GM18868 (cell line): ENCODE measurements around the gene PRRG2.
"Not testable (repeated sequence)": the region's sequence is repeated elsewhere in the genome, so short reads cannot be mapped to it uniquely, and the experiment has no call there.

Source experiments
- ATAC-seq: cut with Tn5 transposase; IDR thresholded peaks from one replicate; pipeline ENCODE4 v1.9.1; 2021; ENCODE audit warnings: mild to moderate bottlenecking, moderate library complexity; ENCODE audit not compliant: unreplicated experiment

Gene PRRG2

DNA sequence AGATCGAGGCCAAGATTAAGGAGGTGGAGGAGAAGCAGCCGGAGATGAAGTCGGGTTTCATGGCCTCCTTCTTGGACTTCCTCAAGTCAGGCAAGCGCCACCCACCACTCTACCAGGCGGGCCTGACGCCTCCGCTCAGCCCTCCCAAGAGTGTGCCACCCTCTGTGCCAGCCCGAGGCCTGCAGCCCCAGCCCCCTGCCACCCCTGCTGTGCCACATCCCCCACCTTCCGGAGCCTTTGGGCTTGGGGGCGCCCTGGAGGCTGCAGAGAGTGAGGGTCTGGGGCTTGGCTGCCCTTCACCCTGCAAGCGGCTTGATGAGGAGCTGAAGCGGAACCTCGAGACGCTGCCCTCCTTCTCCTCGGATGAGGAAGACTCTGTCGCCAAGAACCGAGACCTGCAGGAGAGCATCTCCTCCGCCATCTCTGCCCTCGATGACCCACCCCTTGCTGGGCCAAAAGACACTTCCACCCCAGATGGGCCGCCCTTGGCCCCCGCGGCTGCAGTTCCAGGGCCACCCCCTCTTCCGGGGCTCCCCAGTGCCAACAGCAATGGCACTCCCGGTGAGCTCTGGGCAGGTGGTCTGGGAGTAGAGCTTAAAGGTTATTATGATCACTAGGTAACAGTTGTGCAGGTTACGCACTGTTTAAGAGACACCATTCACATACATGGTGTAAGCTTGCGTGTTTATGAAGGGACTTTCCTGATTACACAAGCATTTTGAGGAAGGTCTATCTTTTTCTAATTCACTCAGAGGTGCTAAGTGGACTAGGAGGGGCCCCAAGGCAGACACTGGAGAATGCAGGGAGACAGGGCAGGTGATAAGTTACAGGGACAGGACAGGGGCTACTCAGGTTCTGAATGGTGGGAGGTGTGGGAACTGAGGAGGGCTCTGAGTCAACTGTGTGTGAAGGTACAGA lies 18.5 kb downstream of the PRRG2 start:
- no peak for ATAC-seq

DNA sequence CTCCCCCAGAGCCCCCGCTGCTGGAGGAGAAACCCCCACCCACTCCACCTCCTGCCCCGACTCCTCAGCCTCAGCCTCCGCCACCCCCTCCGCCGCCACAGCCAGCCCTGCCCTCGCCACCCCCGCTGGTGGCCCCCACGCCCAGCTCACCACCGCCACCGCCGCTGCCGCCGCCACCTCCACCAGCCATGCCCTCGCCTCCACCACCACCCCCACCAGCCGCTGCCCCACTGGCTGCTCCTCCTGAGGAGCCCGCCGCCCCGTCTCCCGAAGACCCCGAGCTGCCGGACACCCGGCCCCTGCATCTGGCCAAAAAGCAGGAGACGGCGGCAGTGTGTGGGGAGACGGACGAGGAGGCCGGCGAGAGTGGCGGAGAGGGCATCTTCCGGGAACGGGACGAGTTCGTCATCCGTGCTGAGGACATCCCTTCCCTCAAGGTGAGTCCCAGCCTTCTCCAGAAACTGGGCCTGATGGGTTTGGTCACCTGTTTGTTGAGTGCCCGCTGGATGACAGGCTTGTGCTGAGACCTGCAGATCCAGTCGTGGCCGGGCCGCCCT lies 20.4 kb downstream of the PRRG2 start:
- no peak for ATAC-seq

DNA sequence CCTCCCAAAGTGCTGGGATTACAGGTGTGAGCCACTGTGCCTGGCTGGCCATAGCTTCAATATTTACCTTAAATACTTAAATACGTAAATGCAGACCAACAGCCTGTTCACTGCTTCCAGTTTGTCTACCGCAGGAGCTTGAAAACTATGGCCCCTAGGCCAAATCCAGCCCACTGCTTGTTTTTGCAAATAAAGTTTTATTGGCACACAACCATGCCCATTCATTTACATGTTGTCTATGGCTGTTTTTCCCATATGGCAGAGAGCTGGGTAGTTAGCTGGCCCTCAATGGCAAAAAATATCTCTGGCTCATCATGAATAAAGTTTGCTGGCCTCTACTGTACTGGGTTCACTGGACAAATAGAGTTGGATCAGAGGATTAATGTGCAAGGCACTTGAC lies 21.7 kb downstream of the PRRG2 start:
- ATAC-seq = no peak

DNA sequence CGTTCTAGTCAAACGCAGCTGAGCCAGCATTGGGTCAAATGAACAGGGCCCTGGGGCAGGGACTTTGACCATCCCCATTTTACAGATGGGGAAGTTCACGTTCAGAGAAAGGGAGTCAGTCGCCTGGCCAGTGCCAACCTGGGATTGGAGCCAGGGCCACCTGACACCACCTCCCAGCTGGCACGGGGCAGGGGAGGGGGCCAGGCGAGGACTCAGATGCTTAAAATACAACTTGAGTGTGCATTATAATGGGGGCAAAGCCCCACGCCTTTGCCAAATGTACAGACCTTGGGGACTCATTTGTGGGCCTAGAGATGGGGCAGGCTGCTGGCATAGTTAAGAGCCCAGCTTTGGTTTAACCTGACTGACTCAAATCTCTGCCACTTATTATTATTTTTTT lies 24.5 kb downstream of the PRRG2 start:
- no peak for ATAC-seq

DNA sequence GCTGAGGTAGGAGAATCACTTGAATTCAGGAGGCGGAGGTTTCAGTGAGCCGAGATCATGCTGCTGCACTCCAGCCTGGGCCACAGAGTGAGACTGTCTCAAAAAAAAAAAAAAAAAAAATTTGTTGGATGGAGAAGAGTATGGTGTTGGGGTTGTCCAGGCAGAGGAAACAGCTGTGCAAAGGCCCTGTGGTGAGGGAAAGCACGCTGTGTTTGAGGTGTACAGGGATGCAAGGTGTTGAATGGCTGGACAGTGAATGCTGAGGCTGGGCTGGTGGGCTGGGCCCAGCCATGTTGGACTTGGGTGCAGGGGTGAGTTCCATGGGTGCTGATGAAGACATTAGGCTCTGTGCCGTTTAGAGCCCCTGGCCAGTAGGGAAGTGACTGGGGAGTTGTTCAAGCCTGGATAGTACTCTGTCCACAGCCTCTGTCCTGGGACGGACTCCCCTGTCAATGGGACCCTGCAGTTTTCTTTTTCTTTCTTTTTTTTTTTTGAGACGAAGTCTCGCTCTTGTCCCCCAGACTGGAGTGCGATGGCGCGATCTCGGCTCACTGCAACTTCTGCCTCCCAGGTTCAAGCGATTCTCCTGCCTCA lies 28.5 kb downstream of the PRRG2 start:
- ATAC-seq = no peak

DNA sequence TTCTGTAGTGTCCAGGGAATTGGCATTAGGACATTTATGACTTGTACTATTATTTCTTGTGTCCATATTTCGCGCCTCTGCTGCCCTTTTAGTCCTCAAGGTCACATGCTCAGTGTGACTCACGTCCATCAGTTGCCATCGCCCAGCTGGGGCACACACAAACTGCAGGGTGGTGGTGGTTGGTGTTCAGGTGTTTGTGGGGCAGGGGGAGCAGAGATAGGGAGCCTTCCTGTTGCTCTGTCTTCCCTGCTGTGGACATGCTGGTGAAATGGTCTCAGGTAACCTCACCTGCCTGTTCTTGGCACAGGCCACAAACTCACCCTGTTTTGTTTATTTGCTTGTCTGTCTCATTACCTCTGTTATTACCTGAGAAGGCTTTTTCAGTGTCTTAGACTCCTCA lies 32.3 kb downstream of the PRRG2 start:
- no peak for ATAC-seq

DNA sequence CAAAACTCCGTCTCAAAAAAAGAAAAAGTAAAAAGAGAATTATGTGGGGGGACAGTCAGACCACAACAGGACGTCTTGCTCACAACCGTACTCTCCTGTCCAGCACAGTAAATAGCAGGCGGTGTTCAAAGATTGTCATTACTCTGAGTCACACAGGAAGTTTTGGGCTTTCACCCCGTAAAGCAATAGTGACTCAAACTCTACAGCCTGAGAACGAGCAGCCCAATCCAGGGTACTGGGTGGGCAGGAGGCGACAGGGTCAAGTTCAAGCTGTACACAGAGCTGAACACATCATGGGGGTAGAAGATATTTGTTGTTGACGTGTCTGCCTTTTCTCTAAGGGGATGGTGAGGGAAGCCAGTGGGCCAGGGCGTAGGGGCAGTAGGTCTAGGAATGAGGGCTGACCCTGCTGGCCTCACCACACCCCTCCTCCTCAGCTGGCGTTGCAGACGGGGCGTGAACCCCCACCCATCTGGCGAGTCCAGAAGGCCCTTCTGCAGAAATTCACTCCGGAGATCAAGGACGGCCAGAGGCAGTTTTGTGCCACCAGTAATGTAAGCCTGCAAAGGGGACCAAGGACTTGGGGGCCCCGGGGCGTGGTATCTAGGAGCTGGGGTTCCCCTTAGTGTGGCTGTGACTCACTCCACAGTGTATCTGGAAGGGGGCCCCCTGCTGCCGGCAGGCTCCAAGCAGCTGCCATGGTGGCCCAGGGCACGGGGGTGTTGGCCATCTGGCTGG lies 33.1 kb downstream of the PRRG2 start:
- ATAC-seq = no peak

DNA sequence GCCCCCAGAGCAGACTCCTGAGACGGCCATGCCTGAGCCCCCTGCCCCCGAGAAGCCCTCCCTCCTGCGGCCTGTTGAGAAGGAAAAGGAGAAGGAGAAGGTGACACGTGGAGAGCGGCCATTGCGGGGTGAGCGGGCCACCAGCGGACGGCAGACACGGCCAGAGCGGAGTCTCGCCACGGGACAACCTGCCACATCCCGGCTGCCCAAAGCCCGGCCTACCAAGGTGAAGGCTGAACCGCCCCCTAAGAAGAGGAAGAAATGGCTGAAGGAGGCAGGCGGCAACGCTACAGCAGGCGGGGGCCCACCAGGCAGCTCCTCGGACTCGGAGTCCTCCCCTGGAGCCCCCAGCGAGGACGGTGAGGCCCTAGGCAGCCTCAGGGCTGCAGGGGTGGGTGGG lies 34.7 kb downstream of the PRRG2 start:
- no peak for ATAC-seq

DNA sequence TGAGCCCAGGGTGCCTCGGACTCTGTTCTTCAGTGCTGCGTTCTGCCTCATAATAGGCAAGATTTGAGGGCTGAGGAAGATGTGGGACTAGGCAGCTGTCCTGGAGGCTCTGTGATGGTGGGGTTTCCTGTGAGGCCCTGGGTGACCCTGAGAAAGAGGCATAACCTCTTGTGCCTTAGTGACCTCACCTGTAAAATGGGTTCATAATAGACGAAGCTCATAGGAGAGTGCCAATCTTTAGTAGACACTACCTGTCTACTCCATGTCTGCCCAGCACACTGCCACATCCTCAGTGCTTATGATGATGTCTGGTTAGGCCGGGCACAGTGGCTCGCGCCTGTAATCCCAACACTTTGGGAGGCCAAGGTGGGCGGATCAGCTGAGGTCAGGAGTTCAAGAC lies 35.4 kb downstream of the PRRG2 start:
- no peak for ATAC-seq

DNA sequence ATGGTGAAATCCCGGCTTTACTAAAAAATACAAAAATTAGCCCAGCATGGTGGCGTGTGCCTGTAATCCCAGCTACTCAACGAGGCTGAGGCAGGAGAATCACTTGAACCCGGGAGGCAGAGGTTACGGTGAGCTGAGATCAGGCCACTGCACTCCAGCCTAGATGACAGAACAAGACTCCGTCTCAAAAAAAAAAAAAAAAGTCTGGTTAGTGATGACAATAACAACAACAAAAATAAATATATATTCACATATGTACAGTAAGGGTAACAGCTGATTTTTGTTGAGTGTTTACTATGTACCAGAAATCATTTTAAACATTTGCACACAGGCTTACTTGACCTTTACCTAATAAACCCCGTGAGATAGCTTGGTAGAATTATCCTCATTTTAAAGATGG lies 35.8 kb downstream of the PRRG2 start:
- no peak for ATAC-seq

DNA sequence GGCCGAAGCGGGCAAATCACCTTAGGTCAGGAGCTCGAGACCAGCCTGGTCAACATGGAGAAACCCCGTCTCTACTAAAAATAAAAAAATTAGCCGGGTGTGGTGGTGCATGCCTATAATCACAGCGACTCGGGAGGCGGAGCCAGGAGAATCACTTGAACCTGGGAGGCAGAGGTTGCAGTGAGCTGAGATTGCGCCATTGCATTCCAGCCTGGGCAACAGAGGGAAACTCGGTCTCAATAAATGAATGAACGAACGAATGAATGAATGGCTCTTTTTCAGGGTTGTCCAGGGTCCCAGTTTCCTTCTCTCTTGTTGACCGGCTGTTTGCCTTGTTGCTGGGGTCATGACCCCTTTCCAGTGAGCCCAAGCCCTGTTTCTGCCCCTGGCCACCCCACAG lies 36.7 kb downstream of the PRRG2 start:
- ATAC-seq = not testable (repeated sequence)

DNA sequence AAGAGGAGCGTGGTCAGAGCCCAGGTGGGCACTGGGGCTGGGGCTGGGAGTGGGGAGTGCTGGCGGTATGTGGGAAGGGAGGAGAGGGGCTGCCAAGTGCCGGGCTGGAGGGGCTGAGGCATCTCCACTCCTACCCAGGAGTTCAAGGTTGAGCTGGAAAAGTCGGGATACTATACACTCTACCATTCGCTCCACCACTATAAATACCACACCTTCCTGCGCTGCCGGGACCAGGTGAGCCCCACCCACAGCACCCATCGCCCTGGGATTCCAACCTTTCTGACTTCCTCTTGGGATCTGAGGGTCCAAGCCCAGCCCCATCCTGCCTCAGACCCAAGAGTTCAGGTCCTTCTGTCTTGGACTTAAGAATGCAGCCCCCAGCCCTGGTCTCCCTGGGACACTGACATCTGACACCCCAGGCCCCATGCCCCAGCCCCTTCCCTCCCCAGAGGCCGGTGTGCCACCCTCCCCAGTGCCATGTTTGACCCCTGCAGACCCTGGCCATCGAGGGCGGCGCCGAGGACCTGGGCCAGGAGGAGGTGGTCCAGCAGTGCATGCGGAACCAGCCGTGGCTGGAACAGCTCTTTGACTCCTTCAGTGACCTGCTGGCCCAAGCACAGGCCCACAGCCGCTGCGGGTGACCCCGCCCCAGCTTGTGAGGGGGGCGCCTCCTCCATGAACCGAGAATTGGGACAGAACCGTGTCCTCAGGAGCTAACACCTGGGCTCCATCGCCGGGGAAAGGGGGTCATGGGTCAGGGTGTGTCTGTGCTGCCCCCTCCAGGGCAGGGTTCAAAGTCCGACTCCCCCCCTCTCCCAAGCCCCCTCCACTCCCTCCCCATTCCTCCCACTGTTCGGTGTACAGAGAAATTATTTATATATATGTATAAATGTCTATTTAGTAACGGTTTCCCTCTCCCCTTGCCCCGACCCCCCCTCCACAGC lies 44.1 kb downstream of the PRRG2 start:
- no peak for ATAC-seq

DNA sequence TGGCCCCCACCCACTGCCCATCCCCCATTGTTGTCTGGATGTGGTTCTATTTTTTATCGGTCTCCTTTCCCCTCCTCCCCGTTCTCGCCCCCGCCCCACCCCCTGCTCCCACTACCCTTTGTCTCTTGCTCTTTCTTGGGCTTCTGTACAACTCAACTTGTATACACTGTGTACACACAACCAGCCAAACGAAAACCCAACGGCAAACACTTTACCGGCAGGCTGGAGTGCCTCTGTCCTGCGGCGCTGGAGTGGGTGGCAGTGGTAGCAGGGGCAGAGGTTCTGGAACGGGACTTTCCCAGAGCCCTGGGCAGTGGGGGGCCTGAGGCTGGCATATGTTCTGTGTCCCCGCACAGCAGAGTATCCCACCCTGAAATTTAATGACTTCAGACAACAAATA lies 45.1 kb downstream of the PRRG2 start:
- ATAC-seq = no peak

DNA sequence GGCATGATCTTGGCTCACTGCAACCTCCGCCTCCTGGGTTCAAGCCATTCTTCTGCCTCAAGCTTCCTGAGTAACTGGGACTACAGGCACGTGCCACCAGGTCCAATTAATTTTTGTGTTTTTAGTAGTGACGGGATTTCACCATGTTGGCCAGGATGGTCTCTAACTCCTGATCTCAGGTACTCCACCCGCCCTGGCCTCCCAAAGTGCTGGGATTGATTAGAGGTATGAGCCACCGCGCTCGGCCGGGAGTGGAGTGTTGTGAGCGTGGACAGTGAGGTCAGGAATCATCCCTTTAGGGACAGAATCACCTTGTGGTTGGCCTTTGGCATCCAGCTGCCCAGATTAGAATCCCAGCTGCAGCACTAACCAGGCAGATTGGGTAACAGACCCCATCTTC lies 48.5 kb downstream of the PRRG2 start:
- no peak for ATAC-seq

DNA sequence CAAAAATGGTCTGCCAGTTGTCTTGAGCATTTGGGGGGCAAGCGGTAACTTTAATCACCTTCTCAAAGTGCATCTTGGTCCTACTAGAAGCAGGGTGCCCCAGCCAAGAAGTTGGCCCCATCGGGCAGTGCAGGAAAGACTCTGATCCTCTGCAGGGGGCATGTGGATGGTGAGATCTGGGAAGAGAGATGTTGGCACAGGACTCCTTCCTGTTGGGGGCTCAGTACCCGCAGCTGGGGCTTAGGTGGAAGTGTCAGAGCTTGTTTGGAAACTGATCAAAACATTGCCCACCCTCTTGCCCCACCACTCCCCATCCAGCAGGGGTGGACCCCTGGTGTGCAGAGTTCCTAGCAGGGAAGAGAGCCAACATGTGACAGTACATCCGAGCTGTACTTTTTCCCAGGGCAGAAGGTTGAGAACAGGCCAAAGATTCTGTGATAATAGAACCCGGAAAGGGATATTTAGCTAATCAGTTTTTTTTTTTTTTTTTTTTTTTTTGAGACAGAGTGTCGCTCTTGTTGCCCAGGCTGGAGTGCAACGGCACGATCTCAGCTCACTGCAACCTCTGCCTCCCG lies 50.0 kb downstream of the PRRG2 start:
- ATAC-seq = no peak

DNA sequence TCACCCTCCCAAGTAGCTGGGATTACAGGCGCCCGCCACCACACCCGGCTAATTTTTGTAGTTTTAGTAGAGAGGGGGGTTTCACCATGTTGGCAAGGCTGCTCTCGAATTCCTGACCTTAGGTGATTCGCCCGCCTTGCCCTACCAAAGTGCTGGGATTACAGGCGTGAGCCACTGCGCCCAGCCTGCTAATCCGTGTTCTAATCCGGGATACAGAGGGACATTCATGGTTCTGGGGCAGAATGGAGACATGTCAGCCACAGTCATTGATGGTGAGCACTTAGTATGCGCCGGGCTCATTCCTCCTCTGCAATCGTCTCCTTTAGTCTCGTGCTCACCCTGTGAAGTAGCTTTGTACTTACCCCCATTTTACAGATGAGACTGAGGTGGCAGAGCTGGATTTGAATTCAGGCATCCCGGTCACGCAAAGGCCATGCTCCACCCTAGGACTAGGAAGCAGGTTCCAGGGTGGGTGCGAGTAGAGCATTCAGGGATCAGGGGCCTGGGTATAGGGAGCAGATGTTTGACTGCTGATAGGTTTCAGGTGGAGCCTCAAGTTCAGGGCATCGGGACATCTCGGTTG lies 50.6 kb downstream of the PRRG2 start:
- no peak for ATAC-seq

DNA sequence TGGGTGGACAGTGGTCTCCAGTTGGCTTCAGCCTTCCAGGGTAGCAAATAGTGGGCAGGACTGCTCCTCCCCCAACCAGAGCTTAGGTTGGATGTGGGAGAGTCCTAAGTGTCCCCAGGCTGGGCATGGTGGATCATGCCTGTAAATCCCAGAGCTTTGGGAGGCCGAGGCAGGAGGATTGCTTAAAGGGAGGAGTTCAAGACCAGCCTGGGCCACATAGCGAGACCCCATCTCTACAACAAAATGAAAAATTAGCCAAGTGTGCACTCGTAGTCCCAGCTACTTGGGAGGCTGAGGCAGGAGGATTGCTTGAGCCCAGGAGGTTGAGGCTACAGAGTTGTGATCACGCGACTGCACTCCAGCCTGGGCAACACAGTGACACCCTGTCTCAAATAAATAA lies 51.5 kb downstream of the PRRG2 start:
- no peak for ATAC-seq

DNA sequence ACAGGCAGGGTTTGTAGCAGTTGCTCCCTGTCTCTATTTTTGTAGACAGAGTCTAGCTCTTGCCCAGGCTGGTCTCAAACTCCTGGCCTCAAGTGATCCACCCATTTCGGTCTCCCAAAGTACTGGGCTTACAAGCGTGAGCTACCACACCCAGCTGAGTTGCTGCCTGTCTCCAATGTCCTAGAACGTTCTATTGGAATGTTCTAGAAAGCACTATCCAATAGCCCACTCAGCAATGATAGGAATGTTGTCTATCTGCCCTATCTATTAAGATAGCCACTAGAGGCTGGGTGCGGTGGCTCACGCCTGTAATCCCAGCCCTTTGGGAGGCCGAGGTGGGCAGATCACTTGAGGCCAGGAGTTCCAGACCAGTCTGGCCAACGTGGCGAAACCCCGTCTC lies 52.2 kb downstream of the PRRG2 start:
- ATAC-seq = not testable (repeated sequence)

DNA sequence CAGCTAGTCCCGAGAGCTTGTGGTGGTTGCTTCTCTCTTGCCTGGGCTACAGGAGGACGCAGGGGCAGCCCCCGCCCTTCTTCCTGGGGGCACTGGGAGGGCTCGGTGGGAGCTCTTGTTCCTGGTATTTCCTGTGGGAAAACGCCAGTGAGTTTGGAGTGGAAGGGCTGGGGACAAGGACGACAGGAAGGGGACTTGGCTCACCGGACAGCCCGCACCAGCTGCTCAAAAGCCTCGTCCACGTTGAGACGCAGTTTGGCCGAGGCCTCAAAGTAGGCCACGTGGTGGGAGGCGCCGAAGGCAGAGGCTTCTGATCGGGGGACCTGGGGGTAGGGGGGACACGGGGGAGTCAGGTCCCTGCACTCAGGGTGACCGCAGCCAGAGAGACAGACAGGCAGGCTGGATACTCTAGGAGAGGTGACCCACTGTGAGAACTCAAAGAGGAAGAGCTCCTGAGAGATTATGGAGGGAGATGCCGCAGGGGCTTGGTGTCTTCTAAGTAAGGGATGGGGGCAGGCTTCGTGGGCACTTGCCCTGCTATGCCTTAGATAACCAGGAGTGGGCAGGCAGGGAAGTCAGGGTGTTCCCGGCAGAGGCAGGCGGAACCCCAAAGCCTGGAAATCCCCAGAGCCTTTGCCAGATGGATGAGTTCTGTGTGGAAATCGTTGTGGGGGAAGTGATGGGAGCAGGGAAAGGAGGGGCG lies 54.6 kb downstream of the PRRG2 start:
- no peak for ATAC-seq
